Astrocyte (in vitro differentiated cells and primary cell): ENCODE measurements around the gene ZCCHC24. TPM values are rescaled to one million over a fixed set of nuclear protein-coding genes. Genes with fewer than 3 reads are reported as not detected.

ENCODE experiments used
- DNase-seq: peaks from one replicate; pipeline ENCODE4 v3.0.0-alpha.2; 2010; ENCODE audit warnings: low read depth
- FAIRE-seq: peaks from 2 replicates; lab custom pipeline; 2011; peaks lifted over from hg19 to GRCh38; lab: Jason Lieb, UNC
- H2AFZ ChIP-seq: 2 replicates; pipeline ENCODE4 v1.6.0; 2012; ENCODE audit warnings: low read depth, low read length, inconsistent platforms
- H3K27ac ChIP-seq: 2 replicates; pipeline ENCODE4 v1.5.1; 2011; ENCODE audit warnings: low read depth, low read length, inconsistent platforms
- H3K27me3 ChIP-seq: 2 replicates; pipeline ENCODE4 v1.6.0; 2011; ENCODE audit warnings: low read length, inconsistent platforms; ENCODE audit not compliant: insufficient read depth
- H3K36me3 ChIP-seq: 2 replicates; pipeline ENCODE4 v1.5.1; 2011; ENCODE audit warnings: low read length, inconsistent platforms; ENCODE audit not compliant: insufficient read depth
- H3K4me1 ChIP-seq: 2 replicates; pipeline ENCODE4 v1.5.1; 2011; ENCODE audit warnings: low read length, inconsistent platforms; ENCODE audit not compliant: insufficient read depth
- H3K4me2 ChIP-seq: 2 replicates; pipeline ENCODE4 v1.6.0; 2012; ENCODE audit warnings: low read length, inconsistent platforms
- H3K4me3 ChIP-seq: 2 replicates; pipeline ENCODE4 v1.5.1; 2011; ENCODE audit warnings: low read depth, mild to moderate bottlenecking, low read length, inconsistent platforms; ENCODE audit not compliant: insufficient read depth
- H3K79me2 ChIP-seq: 2 replicates; pipeline ENCODE4 v1.6.0; 2012; ENCODE audit warnings: mild to moderate bottlenecking, low read length, inconsistent platforms; ENCODE audit not compliant: insufficient read depth
- H3K9ac ChIP-seq: 2 replicates; pipeline ENCODE4 v1.6.0; 2012; ENCODE audit warnings: mild to moderate bottlenecking, low read length, inconsistent platforms
- H3K9me3 ChIP-seq: 2 replicates; pipeline ENCODE4 v1.5.1; 2012; ENCODE audit warnings: low read depth, mild to moderate bottlenecking, low read length, inconsistent platforms; ENCODE audit not compliant: insufficient read depth
- H4K20me1 ChIP-seq: 2 replicates; pipeline ENCODE4 v1.6.0; 2012; ENCODE audit warnings: low read length, inconsistent platforms; ENCODE audit not compliant: insufficient read depth
- H3K27ac Mint-ChIP-seq: one replicate; pipeline ENCODE4 v1.8.0; 2021; ENCODE audit warnings: mild to moderate bottlenecking, mixed read lengths; ENCODE audit not compliant: unreplicated experiment
- H3K27me3 Mint-ChIP-seq: one replicate; pipeline ENCODE4 v1.8.0; 2021; ENCODE audit warnings: low read depth, mixed read lengths; ENCODE audit not compliant: unreplicated experiment
- H3K36me3 Mint-ChIP-seq: one replicate; pipeline ENCODE4 v1.8.0; 2021; ENCODE audit warnings: low read depth, mixed read lengths; ENCODE audit not compliant: unreplicated experiment
- H3K4me1 Mint-ChIP-seq: one replicate; pipeline ENCODE4 v1.8.0; 2021; ENCODE audit warnings: low read depth, mixed read lengths; ENCODE audit not compliant: unreplicated experiment
- H3K4me3 Mint-ChIP-seq: one replicate; pipeline ENCODE4 v1.8.0; 2021; ENCODE audit warnings: mild to moderate bottlenecking, moderate library complexity, mixed read lengths; ENCODE audit not compliant: unreplicated experiment
- H3K9me3 Mint-ChIP-seq: one replicate; pipeline ENCODE4 v1.8.0; 2021; ENCODE audit warnings: mild to moderate bottlenecking, mixed read lengths; ENCODE audit not compliant: unreplicated experiment
- CTCF ChIP-seq: IDR thresholded peaks from 2 replicates; pipeline ENCODE4 v1.5.1; 2011; ENCODE audit warnings: low read depth, mild to moderate bottlenecking, inconsistent platforms, low read length, moderate library complexity; ENCODE audit not compliant: insufficient read depth
- EZH2 ChIP-seq: IDR thresholded peaks from 2 replicates; pipeline ENCODE4 v1.6.1; 2012; ENCODE audit warnings: mild to moderate bottlenecking, low read length, inconsistent platforms; ENCODE audit not compliant: insufficient read depth
- total RNA-seq: library from RNA; stranded (reverse); gene quantifications from 2 replicates; pipeline ENCODE4 v1.2.1, GENCODE V29; 2021

ZCCHC24 gene
- total RNA-seq, 1 donor from 2014 or later: 21.4 TPM

- H3K27me3 Mint-ChIP-seq: peaks cover 14% of the 10 kb centered on the region
- FAIRE-seq (no peak), DNase-seq (no peak)
- H3K36me3 Mint-ChIP-seq: no peaks in the 10 kb centered on the region
- no peak overlapping the region for H3K4me2 ChIP-seq
- H2AFZ ChIP-seq: no peak overlapping the region
- H3K4me3 ChIP-seq: no peak overlapping the region
- H3K27ac Mint-ChIP-seq: no peak overlapping the region
- no peaks in the 10 kb centered on the region for H3K9me3 ChIP-seq
- no peaks in the 10 kb centered on the region for H3K27me3 ChIP-seq
- H3K4me1 ChIP-seq: peaks cover 6% of the 10 kb centered on the region
- no peak overlapping the region for H3K27ac ChIP-seq
- no peaks in the 10 kb centered on the region for H3K36me3 ChIP-seq
- H3K4me3 Mint-ChIP-seq: no peak overlapping the region
- H4K20me1 ChIP-seq: no peaks in the 10 kb centered on the region
- peaks cover 9% of the 10 kb centered on the region for H3K9me3 Mint-ChIP-seq
- TF ChIP-seq EZH2 (no peak), CTCF (no peak)
- no peak overlapping the region for H3K9ac ChIP-seq
- no peaks in the 10 kb centered on the region for H3K79me2 ChIP-seq
- H3K4me1 Mint-ChIP-seq: peaks cover 10% of the 10 kb centered on the region
Measured at GRCh38 chr10:79336739-79337138, 108.7 kb downstream of the ZCCHC24 start.

GRCh38 chr10:79336276-79336675, 109.1 kb downstream of the ZCCHC24 start:
- no peak overlapping the region for H3K4me2 ChIP-seq
- Mint-ChIP-seq H3K4me3 (no peak overlapping the region), H3K27ac (no peak overlapping the region), H3K9me3 (peaks cover 9% of the 10 kb centered on the region), H3K4me1 (peaks cover 10% of the 10 kb centered on the region), H3K36me3 (no peaks in the 10 kb centered on the region), H3K27me3 (peaks cover 14% of the 10 kb centered on the region)
- FAIRE-seq (no peak), DNase-seq (no peak)
- TF ChIP-seq EZH2: no peak
- TF ChIP-seq CTCF: no peak
- no peak overlapping the region for H3K4me3 ChIP-seq
- no peaks in the 10 kb centered on the region for H3K9me3 ChIP-seq
- H4K20me1 ChIP-seq: no peaks in the 10 kb centered on the region
- H3K36me3 ChIP-seq: no peaks in the 10 kb centered on the region
- no peak overlapping the region for H3K9ac ChIP-seq
- H3K4me1 ChIP-seq: peaks cover 10% of the 10 kb centered on the region
- H2AFZ ChIP-seq: no peak overlapping the region
- H3K79me2 ChIP-seq: no peaks in the 10 kb centered on the region
- no peak overlapping the region for H3K27ac ChIP-seq
- no peaks in the 10 kb centered on the region for H3K27me3 ChIP-seq

GRCh38 chr10:79335470-79336235, 109.8 kb downstream of the ZCCHC24 start:
- no peaks in the 10 kb centered on the region for H3K79me2 ChIP-seq
- no peaks in the 10 kb centered on the region for H4K20me1 ChIP-seq
- H3K4me2 ChIP-seq: no peak overlapping the region
- H3K4me3 Mint-ChIP-seq: no peak overlapping the region
- DNase-seq (no peak), FAIRE-seq (no peak)
- no peak overlapping the region for H3K9ac ChIP-seq
- no peaks in the 10 kb centered on the region for H3K36me3 Mint-ChIP-seq
- H3K27ac Mint-ChIP-seq: no peak overlapping the region
- H3K27ac ChIP-seq: no peak overlapping the region
- peaks cover 11% of the 10 kb centered on the region for H3K27me3 Mint-ChIP-seq
- H3K36me3 ChIP-seq: no peaks in the 10 kb centered on the region
- H3K4me3 ChIP-seq: no peak overlapping the region
- peaks cover 12% of the 10 kb centered on the region for H3K9me3 Mint-ChIP-seq
- H3K4me1 ChIP-seq: peaks cover 10% of the 10 kb centered on the region
- H3K4me1 Mint-ChIP-seq: peaks cover 10% of the 10 kb centered on the region
- no peak for TF ChIP-seq EZH2
- no peak for TF ChIP-seq CTCF
- H3K27me3 ChIP-seq: no peaks in the 10 kb centered on the region
- H2AFZ ChIP-seq: no peak overlapping the region
- no peaks in the 10 kb centered on the region for H3K9me3 ChIP-seq
